ENCODE measurements around the gene CTNNBL1.

DNA sequence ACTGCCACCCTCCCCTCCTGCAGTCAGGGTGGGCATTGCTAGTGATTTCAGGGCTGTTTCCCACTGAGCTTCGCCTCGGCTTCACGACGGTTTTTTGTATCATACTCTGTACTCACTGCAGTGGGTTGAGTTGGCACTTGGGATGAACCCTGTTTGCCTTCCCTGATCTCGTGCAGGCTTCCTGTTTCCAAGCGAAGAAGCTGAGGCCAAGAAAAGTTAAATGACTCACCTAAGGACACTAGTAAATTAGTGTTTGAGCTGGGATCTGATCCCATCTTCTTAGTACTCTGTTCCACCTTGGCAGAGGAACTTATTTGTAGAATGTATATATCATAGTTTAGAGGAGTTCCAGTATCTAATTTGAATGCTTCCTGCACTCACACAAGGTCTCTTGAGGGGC is 158.8 kb downstream of the CTNNBL1 start:
- no peak for TF ChIP-seq CTCF (IDR thresholded peaks at IDR 0.05; ENCODE audit: insufficient read depth, low read length)
- TF ChIP-seq POLR2AphosphoS5 (IDR thresholded peaks at IDR 0.05; ENCODE audit: low read depth) = no peak
- TF ChIP-seq, protein P1, sequence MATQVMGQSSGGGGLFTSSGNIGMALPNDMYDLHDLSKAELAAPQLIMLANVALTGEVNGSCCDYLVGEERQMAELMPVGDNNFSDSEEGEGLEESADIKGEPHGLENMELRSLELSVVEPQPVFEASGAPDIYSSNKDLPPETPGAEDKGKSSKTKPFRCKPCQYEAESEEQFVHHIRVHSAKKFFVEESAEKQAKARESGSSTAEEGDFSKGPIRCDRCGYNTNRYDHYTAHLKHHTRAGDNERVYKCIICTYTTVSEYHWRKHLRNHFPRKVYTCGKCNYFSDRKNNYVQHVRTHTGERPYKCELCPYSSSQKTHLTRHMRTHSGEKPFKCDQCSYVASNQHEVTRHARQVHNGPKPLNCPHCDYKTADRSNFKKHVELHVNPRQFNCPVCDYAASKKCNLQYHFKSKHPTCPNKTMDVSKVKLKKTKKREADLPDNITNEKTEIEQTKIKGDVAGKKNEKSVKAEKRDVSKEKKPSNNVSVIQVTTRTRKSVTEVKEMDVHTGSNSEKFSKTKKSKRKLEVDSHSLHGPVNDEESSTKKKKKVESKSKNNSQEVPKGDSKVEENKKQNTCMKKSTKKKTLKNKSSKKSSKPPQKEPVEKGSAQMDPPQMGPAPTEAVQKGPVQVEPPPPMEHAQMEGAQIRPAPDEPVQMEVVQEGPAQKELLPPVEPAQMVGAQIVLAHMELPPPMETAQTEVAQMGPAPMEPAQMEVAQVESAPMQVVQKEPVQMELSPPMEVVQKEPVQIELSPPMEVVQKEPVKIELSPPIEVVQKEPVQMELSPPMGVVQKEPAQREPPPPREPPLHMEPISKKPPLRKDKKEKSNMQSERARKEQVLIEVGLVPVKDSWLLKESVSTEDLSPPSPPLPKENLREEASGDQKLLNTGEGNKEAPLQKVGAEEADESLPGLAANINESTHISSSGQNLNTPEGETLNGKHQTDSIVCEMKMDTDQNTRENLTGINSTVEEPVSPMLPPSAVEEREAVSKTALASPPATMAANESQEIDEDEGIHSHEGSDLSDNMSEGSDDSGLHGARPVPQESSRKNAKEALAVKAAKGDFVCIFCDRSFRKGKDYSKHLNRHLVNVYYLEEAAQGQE (IDR thresholded peaks at IDR 0.05; ENCODE audit: insufficient replicate concordance, low read depth) = no peak
